HUES64 (cell line): ENCODE data around the gene NOSTRIN. TPM values are rescaled to one million over a fixed set of nuclear protein-coding genes. Genes with fewer than 3 reads are reported as not detected.
"Not testable (repeated sequence)": the region's sequence is repeated elsewhere in the genome, so short reads cannot be mapped to it uniquely, and the experiment has no call there.

Experiments
- H3K27ac ChIP-seq: 2 replicates; pipeline ENCODE4 v1.7.0; 2013; ENCODE audit warnings: low read depth, low read length, inconsistent platforms
- H3K27me3 ChIP-seq: 2 replicates; pipeline ENCODE4 v1.6.1; 2013; ENCODE audit warnings: mild to moderate bottlenecking, low read length; ENCODE audit not compliant: insufficient read depth
- H3K36me3 ChIP-seq: 2 replicates; pipeline ENCODE4 v1.6.1; 2013; ENCODE audit warnings: mild to moderate bottlenecking, low read length; ENCODE audit not compliant: insufficient read depth
- H3K4me1 ChIP-seq: 2 replicates; pipeline ENCODE4 v1.6.1; 2013; ENCODE audit warnings: mild to moderate bottlenecking, low read length, moderate library complexity; ENCODE audit not compliant: insufficient read depth
- H3K4me3 ChIP-seq: 2 replicates; pipeline ENCODE4 v1.5.1; 2013; ENCODE audit warnings: mild to moderate bottlenecking, low read length, moderate library complexity
- H3K9ac ChIP-seq: 2 replicates; pipeline ENCODE4 v1.6.1; 2013; ENCODE audit warnings: mild to moderate bottlenecking, low read depth, low read length
- H3K9me3 ChIP-seq: 2 replicates; pipeline ENCODE4 v1.6.1; 2013; ENCODE audit warnings: low read depth, low read length; ENCODE audit not compliant: insufficient read depth
- WGBS: fragments of 150-250, 120-280 bp; methylation state at CpG from one replicate; pipeline ENCODE4 v1.1.7; 2013; ENCODE audit warnings: missing lambda C conversion rate; 5-methylcytosine and 5-hydroxymethylcytosine counted together
- polyA plus RNA-seq, 2 experiments: library from polyadenylated mRNA; stranded (reverse); fragments of 50-300 nt; gene quantifications; one replicate each; pipeline ENCODE4 v1.2.3, GENCODE V29; 2013

NOSTRIN gene
- polyA plus RNA-seq (2013, experiment 1 of 2): not detected
- polyA plus RNA-seq (2013, experiment 2 of 2): 0.38 TPM

GRCh38 chr2:168801961-168802858, at the start of gene NOSTRIN:
Gene NOSTRIN (plus strand): TSS chr2:168802637. CDS start chr2:168802647, 10 bp downstream.
- H3K27ac ChIP-seq: no peak within 1 kb of the TSS
- no peaks in the 10 kb centered on the region for H3K27me3 ChIP-seq
- WGBS: 77% methylated on average over 10 of the region's 10 CpGs
- H3K9me3 ChIP-seq: no peaks in the 10 kb centered on the region
- no peak within 1 kb of the TSS for H3K4me3 ChIP-seq
- peaks cover 27% of the 10 kb centered on the region for H3K4me1 ChIP-seq
- no peak within 1 kb of the TSS for H3K9ac ChIP-seq
- H3K36me3 ChIP-seq: no peaks in the 10 kb centered on the region

- Histone ChIP-seq H3K27ac (no peak overlapping the region), H3K27me3 (no peaks in the 10 kb centered on the region), H3K4me3 (no peak overlapping the region), H3K9ac (no peak overlapping the region), H3K36me3 (no peaks in the 10 kb centered on the region), H3K9me3 (no peaks in the 10 kb centered on the region), H3K4me1 (peaks cover 9% of the 10 kb centered on the region)
- WGBS: 94% methylated on average over 5 of the region's 8 CpGs
These were observed 48.6 kb upstream of the NOSTRIN start for GRCh38 chr2:168753765-168754329.

- H3K9ac ChIP-seq: no peak overlapping the region
These were observed 45.2 kb upstream of the NOSTRIN start for GRCh38 chr2:168757223-168757622.

DNA sequence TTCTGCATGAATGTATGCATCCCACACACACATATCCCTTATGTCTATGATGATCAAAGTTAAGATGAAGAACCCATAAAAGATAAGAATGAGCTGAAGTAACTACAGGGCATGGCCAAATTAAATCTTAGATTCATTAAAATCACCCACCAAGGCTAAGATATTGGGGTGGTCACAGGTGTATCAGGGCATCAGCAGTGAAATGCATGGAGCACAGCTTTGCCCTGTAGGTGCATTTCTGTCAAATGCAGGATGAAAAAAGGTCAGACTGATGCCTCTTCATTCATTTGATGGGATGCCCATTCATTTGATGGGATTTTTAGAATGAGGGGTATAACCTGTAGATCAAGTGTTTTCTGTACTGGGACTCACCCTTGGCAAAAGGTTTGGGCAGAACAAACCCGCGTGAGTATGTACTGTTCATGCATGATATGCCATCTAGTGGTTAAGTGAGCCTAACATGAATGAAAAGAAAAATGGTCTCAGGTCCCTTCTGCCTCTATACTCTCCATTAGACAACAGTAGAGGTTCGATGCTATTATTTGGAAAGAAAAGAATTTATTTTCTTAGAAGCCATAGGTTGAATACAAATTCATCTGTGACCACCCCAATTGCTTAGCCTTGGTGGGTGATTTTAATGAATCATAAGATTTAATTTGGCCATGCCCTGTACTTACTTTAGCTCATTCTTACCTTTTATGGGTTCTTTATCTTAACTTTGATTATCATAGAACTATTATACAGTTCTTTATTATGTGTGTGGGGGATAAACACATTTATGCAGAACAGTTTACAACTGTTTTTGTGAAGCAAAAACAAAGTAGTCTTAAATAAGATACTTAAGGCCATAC, 43.2 kb upstream of the NOSTRIN start:
- no peak overlapping the region for H3K27ac ChIP-seq
- WGBS: 65% methylated on average over 3 of the region's 3 CpGs

More at GRCh38 chr2:168757223-168757622, 45.2 kb upstream of the NOSTRIN start:
- no peaks in the 10 kb centered on the region for H3K36me3 ChIP-seq
- 93% methylated on average over 3 of the region's 3 CpGs for WGBS
- H3K27me3 ChIP-seq: no peaks in the 10 kb centered on the region
- H3K4me3 ChIP-seq: no peak overlapping the region
- no peak overlapping the region for H3K27ac ChIP-seq
- H3K4me1 ChIP-seq: peaks cover 6% of the 10 kb centered on the region; the same call in 1 of the 2 replicates
- no peaks in the 10 kb centered on the region for H3K9me3 ChIP-seq

DNA sequence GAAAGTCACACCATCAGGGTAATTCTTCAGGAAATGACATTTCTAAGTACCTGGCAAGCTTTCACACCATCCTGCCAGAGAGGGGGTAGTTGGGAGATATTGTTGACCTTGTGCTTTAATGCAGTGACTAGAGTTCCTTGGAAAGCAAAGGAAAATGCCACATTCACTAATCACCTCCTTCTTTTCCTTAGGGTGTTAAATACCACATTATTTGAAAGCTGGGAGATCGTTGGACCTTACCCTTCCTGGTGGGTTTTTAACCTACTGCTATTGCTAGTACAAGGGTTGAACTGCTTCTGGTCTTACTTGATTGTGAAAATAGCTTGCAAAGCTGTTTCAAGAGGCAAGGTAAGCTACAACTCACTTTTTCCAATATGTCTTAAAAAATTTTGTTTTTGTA, 37.0 kb upstream of the NOSTRIN start:
- Histone ChIP-seq H3K9ac (no peak overlapping the region), H3K27me3 (no peaks in the 10 kb centered on the region), H3K4me1 (no peaks in the 10 kb centered on the region), H3K27ac (no peak overlapping the region), H3K36me3 (peaks cover 17% of the 10 kb centered on the region), H3K9me3 (no peaks in the 10 kb centered on the region), H3K4me3 (no peak overlapping the region)
- 100% methylated on average over 1 of the region's 1 CpG for WGBS

More for the DNA sequence above, 43.2 kb upstream of the NOSTRIN start:
- Histone ChIP-seq H3K36me3 (no peaks in the 10 kb centered on the region), H3K9me3 (no peaks in the 10 kb centered on the region), H3K4me1 (no peaks in the 10 kb centered on the region), H3K9ac (no peak overlapping the region), H3K4me3 (no peak overlapping the region), H3K27me3 (no peaks in the 10 kb centered on the region)

DNA sequence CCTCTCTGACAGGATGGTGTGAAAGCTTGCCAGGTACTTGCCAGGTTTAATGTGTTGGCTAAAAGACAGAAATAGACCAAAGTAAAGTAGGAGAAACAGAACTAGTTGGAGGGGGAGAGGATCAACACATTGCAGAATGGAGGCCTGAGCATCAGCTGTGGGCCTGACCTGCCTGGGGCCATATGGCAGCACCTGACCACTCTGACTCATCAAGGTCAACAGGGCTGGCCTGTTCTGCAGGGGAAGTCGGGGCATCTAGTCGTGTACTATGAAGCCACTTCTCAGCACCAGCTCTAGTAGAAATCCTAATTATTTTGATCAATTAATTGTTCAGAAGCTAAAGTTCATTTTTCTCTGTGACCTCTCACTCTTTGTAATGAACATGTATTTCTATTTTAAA, 35.8 kb upstream of the NOSTRIN start:
- Histone ChIP-seq H3K36me3 (peaks cover 17% of the 10 kb centered on the region), H3K9me3 (no peaks in the 10 kb centered on the region), H3K4me3 (no peak overlapping the region), H3K27ac (no peak overlapping the region), H3K27me3 (no peaks in the 10 kb centered on the region), H3K9ac (no peak overlapping the region), H3K4me1 (no peaks in the 10 kb centered on the region)
- 90% methylated on average over 2 of the region's 2 CpGs for WGBS

- Histone ChIP-seq H3K4me1 (no peaks in the 10 kb centered on the region), H3K4me3 (no peak overlapping the region), H3K9ac (no peak overlapping the region), H3K27ac (no peak overlapping the region), H3K36me3 (peaks cover 17% of the 10 kb centered on the region), H3K27me3 (no peaks in the 10 kb centered on the region), H3K9me3 (no peaks in the 10 kb centered on the region)
- no CpG with 5 or more reads among the region's 1 CpG for WGBS
These were observed 35.2 kb upstream of the NOSTRIN start for GRCh38 chr2:168767258-168767657.

- peaks cover 17% of the 10 kb centered on the region for H3K36me3 ChIP-seq
- H3K9ac ChIP-seq, H3K27me3 ChIP-seq, H3K27ac ChIP-seq, H3K4me1 ChIP-seq, H3K4me3 ChIP-seq, H3K9me3 ChIP-seq: not testable (repeated sequence)
- WGBS: 95% methylated on average over 6 of the region's 6 CpGs
These were observed 34.1 kb upstream of the NOSTRIN start for GRCh38 chr2:168768357-168768756.

GRCh38 chr2:168770796-168771195, 31.6 kb upstream of the NOSTRIN start:
- Histone ChIP-seq H3K27me3 (no peaks in the 10 kb centered on the region), H3K27ac (no peak overlapping the region), H3K4me3 (no peak overlapping the region), H3K9me3 (peaks cover 5% of the 10 kb centered on the region; the same call in 1 of the 2 replicates), H3K4me1 (no peaks in the 10 kb centered on the region), H3K9ac (no peak overlapping the region), H3K36me3 (peaks cover 17% of the 10 kb centered on the region)
- WGBS: 83% methylated on average over 1 of the region's 2 CpGs

DNA sequence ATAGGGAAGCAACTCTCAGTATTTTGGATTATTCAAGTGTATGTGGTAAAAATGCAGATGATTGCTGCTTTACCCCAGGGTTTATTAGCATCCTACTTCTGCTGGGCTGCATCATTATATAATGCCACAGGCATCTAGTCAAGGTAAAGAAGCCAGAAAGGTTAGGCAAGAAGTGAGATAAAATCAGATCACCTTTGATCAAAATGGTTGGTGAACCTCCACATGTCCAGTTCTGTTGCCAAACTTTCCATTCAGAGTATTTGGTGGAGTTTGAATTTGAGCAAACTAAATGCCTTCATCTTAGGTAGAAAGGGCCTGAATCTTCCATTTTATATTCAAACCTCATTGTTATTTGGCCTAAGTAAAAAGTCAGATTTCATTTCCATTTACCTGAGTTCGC, 29.7 kb upstream of the NOSTRIN start:
- 93% methylated on average over 1 of the region's 1 CpG for WGBS
- Histone ChIP-seq H3K27ac (no peak overlapping the region), H3K36me3 (peaks cover 11% of the 10 kb centered on the region), H3K4me3 (no peak overlapping the region), H3K27me3 (no peaks in the 10 kb centered on the region), H3K9ac (no peak overlapping the region), H3K4me1 (no peaks in the 10 kb centered on the region), H3K9me3 (peaks cover 8% of the 10 kb centered on the region; the same call in 1 of the 2 replicates)

GRCh38 chr2:168773128-168773527, 29.3 kb upstream of the NOSTRIN start:
- Histone ChIP-seq H3K9ac (no peak overlapping the region), H3K27ac (no peak overlapping the region), H3K4me1 (no peaks in the 10 kb centered on the region), H3K36me3 (peaks cover 11% of the 10 kb centered on the region), H3K27me3 (no peaks in the 10 kb centered on the region), H3K9me3 (peaks cover 8% of the 10 kb centered on the region; the same call in 1 of the 2 replicates), H3K4me3 (no peak overlapping the region)
- WGBS: 94% methylated on average over 2 of the region's 2 CpGs
